ENCODE results near the gene RRAGC. TPM values are rescaled to one million over a fixed set of nuclear protein-coding genes. Genes with fewer than 3 reads are reported as not detected.

RRAGC gene
- total and polyA plus RNA-seq, 2 donors (not counting 3 experiments of a cell fraction or from before 2014, with no cell fraction given) = 24.1 to 40.1 TPM

DNA sequence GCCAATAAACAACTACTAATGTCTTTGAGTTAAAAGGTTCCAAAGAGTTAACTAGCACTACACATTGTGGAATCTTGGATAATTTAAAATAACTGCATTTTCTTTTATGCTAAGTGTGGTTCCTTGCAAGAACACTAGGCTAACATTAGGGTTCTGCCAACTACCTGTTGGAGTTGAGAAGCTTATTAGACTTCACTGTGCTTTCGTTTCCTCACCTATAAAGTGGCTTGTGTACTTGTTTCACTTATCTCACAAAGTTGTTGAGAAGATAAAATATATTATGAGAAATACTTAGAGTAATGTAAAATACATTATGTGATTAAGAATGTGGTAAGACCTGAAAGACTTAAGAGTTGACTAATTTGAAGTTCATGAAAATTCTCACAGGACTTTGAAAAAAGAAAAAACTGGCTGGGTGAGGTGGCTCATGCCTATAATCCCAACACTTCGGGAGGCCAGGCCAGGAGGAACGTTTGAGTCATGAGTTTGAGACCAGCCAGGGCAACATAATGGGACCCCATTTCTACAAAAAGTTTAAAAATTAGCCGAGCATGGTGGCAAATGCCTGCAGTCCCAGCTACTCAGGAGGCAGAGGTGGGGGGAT lies 5.6 kb upstream of the RRAGC start:
- FAIRE-seq (no peak), DNase-seq (ENCODE audit: low read depth, low spot score) (no peak)
- H3K9me1 ChIP-seq (replicated peaks; ENCODE audit: control insufficient read depth, extremely low read depth, insufficient read depth, low read length) = no peaks in the 10 kb centered on the region
- no peak overlapping the region for H3K9ac ChIP-seq (replicated peaks; ENCODE audit: extremely low read depth, insufficient read depth, low read length)
- ChIA-PET CTCF (no interaction called here), POLR2A (no interaction called here)
- H3K36me3 ChIP-seq (ENCODE audit: control insufficient read depth in 2 of 2, extremely low read depth in 1 of 2, insufficient read depth in 2 of 2, low read length in 2 of 2) = peaks cover 3 to 4% of the 10 kb centered on the region in 2 experiments
- no peaks in the 10 kb centered on the region for H3K9me3 ChIP-seq (replicated peaks; ENCODE audit: control insufficient read depth, insufficient read depth, low read length)
- no peaks in the 10 kb centered on the region for H3K27me3 ChIP-seq (ENCODE audit: control insufficient read depth in 2 of 2, insufficient read depth in 2 of 2, low read length in 2 of 2)
- H3K79me2 ChIP-seq (ENCODE audit: control insufficient read depth, insufficient read depth, low read length) = peaks cover 7% of the 10 kb centered on the region
- peaks cover 5% of the 10 kb centered on the region for H3K4me1 ChIP-seq (ENCODE audit: control insufficient read depth, extremely low read depth, insufficient read depth, low read length)
- intact Hi-C loops (cut with micrococcal nuclease) (loop anchor here (10.0 kb wide), 1 partner anchor 710 kb away; the partner anchor contains the start of gene PABPC4), dilution Hi-C loops (cut with MboI; ENCODE audit: extremely low pct_ligation_motif_present, low sequenced_read_pairs) (no loop called here)
- H3K4me2 ChIP-seq (ENCODE audit: insufficient read depth, low read length) = no peak overlapping the region
- H3K4me3 ChIP-seq (replicated peaks in 1 of 3; ENCODE audit: insufficient read depth in 1 of 3, low read depth in 1 of 3, low read length in 3 of 3) = no peak overlapping the region
- no peak overlapping the region for H3K27ac ChIP-seq (ENCODE audit: insufficient read depth, low read depth, low read length)
- BruUV-seq (replicated peaks) = no TSS peak
- H2AFZ ChIP-seq (ENCODE audit: low read depth, low read length) = no peak overlapping the region
- no peak for TF ChIP-seq POLR2AphosphoS5 (IDR thresholded peaks at IDR 0.05; ENCODE audit: insufficient read depth, low read depth, low read length)
- no peak for TF ChIP-seq EZH2 (IDR thresholded peaks at IDR 0.05; ENCODE audit: borderline replicate concordance, low read depth, low read length, severe bottlenecking)
- no peak for TF ChIP-seq POLR2A (IDR thresholded peaks at IDR 0.05; ENCODE audit: low read depth, low read length)
- TF ChIP-seq, protein P1, sequence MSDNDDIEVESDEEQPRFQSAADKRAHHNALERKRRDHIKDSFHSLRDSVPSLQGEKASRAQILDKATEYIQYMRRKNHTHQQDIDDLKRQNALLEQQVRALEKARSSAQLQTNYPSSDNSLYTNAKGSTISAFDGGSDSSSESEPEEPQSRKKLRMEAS (IDR thresholded peaks at IDR 0.05; ENCODE audit: insufficient read depth, insufficient read length) = no peak
- TF ChIP-seq MYC (IDR thresholded peaks at IDR 0.05; ENCODE audit: low read depth, low read length) = no peak
- TF ChIP-seq, protein P2, sequence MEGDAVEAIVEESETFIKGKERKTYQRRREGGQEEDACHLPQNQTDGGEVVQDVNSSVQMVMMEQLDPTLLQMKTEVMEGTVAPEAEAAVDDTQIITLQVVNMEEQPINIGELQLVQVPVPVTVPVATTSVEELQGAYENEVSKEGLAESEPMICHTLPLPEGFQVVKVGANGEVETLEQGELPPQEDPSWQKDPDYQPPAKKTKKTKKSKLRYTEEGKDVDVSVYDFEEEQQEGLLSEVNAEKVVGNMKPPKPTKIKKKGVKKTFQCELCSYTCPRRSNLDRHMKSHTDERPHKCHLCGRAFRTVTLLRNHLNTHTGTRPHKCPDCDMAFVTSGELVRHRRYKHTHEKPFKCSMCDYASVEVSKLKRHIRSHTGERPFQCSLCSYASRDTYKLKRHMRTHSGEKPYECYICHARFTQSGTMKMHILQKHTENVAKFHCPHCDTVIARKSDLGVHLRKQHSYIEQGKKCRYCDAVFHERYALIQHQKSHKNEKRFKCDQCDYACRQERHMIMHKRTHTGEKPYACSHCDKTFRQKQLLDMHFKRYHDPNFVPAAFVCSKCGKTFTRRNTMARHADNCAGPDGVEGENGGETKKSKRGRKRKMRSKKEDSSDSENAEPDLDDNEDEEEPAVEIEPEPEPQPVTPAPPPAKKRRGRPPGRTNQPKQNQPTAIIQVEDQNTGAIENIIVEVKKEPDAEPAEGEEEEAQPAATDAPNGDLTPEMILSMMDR (IDR thresholded peaks at IDR 0.05; ENCODE audit: extremely low read depth in 1 of 2, insufficient read depth in 1 of 2, low read depth in 1 of 2, low read length in 2 of 2) = no peak
- no peak for TF ChIP-seq FOS (IDR thresholded peaks at IDR 0.05; ENCODE audit: borderline replicate concordance, insufficient read depth, low read length)
- TF ChIP-seq GATA2 (IDR thresholded peaks at IDR 0.05; ENCODE audit: insufficient read depth, insufficient read length, low read depth, low read length) = no peak
- no peak for TF ChIP-seq JUN (IDR thresholded peaks at IDR 0.05; ENCODE audit: borderline replicate concordance, insufficient read depth, insufficient read length, low read depth)
- H4K20me1 ChIP-seq (replicated peaks; ENCODE audit: control insufficient read depth, extremely low read depth, insufficient read depth, low read length) = no peaks in the 10 kb centered on the region

All from endothelial cell of umbilical vein (primary cell).